Measurements from ENCODE around the gene SH3BP5L.

GRCh38 chr1:248850536-248851251, 25.0 kb upstream of the SH3BP5L start:
- TF ChIP-seq, protein P1, sequence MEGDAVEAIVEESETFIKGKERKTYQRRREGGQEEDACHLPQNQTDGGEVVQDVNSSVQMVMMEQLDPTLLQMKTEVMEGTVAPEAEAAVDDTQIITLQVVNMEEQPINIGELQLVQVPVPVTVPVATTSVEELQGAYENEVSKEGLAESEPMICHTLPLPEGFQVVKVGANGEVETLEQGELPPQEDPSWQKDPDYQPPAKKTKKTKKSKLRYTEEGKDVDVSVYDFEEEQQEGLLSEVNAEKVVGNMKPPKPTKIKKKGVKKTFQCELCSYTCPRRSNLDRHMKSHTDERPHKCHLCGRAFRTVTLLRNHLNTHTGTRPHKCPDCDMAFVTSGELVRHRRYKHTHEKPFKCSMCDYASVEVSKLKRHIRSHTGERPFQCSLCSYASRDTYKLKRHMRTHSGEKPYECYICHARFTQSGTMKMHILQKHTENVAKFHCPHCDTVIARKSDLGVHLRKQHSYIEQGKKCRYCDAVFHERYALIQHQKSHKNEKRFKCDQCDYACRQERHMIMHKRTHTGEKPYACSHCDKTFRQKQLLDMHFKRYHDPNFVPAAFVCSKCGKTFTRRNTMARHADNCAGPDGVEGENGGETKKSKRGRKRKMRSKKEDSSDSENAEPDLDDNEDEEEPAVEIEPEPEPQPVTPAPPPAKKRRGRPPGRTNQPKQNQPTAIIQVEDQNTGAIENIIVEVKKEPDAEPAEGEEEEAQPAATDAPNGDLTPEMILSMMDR (IDR thresholded peaks at IDR 0.05) = no peak
- TF ChIP-seq POLR2A (IDR thresholded peaks at IDR 0.05) = no peak

Data from testis (tissue), 2 donors.